Spinal cord (tissue), 10 donors: ENCODE data around the gene PLEKHM2. TPM values are rescaled to one million over a fixed set of nuclear protein-coding genes. Genes with fewer than 3 reads are reported as not detected.

Experiments used
- DNase-seq, 6 donors: peaks; one replicate each; pipeline versions ENCODE4 v3.0.0 to v3.0.0-alpha.2; 2013 to 2015; ENCODE audit warnings: low spot score in 6 of 6, low read depth in 4 of 6
- H3K27ac ChIP-seq: one replicate; pipeline ENCODE4 v1.5.1; 2013; ENCODE audit warnings: low read depth, low read length, control low read depth
- H3K27me3 ChIP-seq: one replicate; pipeline ENCODE4 v1.6.1; 2013; ENCODE audit warnings: low read length; ENCODE audit not compliant: control insufficient read depth, insufficient read depth
- H3K36me3 ChIP-seq: one replicate; pipeline ENCODE4 v1.6.1; 2013; ENCODE audit warnings: low read length; ENCODE audit not compliant: control insufficient read depth, insufficient read depth
- H3K4me1 ChIP-seq: one replicate; pipeline ENCODE4 v1.6.1; 2013; ENCODE audit warnings: low read length; ENCODE audit not compliant: control insufficient read depth, insufficient read depth
- H3K4me3 ChIP-seq: one replicate; pipeline ENCODE4 v1.5.1; 2013; ENCODE audit warnings: low read depth, low read length, control low read depth
- H3K9me3 ChIP-seq: one replicate; pipeline ENCODE4 v1.6.1; 2013; ENCODE audit warnings: low read length; ENCODE audit not compliant: control insufficient read depth, insufficient read depth
- WGBS: methylation state at CpG from one replicate; pipeline ENCODE4 v1.1.5; 2013; ENCODE audit warnings: missing lambda C conversion rate; ENCODE audit not compliant: insufficient coverage; 5-methylcytosine and 5-hydroxymethylcytosine counted together
- polyA plus RNA-seq, 2 donors: library from polyadenylated mRNA; unstranded; fragments of 120-200 nt; gene quantifications; one replicate each; pipeline ENCODE4 v1.2.1, GENCODE V29; 2013; ENCODE audit not compliant: insufficient read length in 2 of 2
- total RNA-seq, 2 donors: library from RNA; depleted of rRNA in 1 of 2; stranded (reverse); fragments of 120-200 nt in 1 of 2; fragments of >200 nt in 1 of 2; gene quantifications; one replicate each; pipeline versions ENCODE4 v1.2.3 to v1.2.4, GENCODE V29; 2013 to 2014
- donor health status: healthy.

PLEKHM2 gene
- total and polyA plus RNA-seq, 4 donors, result 27.5 to 66.8 (median 51.1) TPM

DNA sequence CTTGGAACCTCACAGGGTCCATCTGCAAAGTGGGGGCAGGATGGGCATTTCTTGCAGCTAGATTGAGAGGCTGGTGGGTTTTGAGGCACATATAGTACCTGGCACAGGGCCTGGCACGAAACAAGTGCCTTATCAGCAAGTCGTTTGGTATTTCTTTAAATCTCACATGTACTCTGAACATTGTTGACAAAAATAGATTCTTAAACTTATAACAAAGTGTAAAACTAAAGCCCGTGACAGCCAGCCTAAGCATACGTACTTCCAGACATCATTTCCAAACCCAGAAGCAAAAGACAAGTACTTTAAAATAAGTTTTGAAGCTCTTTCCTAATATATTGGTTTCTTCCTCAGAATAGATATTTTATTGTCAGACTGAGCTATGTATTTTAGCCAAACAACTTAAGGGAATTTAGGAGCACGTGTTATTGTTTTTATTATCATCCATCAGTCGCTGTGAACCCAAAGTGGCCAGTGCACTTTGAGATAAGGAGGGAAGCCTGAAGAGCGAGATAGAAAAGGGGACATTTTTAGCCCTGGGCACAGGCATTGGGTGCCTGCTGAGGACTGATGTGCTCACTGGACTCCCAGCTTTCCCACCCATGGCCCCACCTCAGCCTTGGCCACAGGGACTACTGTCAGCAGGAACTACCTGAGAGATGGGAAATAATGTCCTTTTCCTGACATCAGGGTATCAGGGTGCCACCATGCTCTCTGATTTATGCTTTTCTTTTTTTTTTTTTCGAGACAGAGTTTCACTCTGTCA is 77.4 kb downstream of the PLEKHM2 start:
- WGBS, result 65% methylated on average over 2 of the region's 8 CpGs
- H3K4me3 ChIP-seq, result no peak overlapping the region
- H3K9me3 ChIP-seq, result no peaks in the 10 kb centered on the region
- DNase-seq, result no peak
- H3K4me1 ChIP-seq, result peaks cover 31% of the 10 kb centered on the region
- no peak overlapping the region for H3K27ac ChIP-seq
- H3K36me3 ChIP-seq, result peaks cover 23% of the 10 kb centered on the region
- peaks cover 26% of the 10 kb centered on the region for H3K27me3 ChIP-seq

DNA sequence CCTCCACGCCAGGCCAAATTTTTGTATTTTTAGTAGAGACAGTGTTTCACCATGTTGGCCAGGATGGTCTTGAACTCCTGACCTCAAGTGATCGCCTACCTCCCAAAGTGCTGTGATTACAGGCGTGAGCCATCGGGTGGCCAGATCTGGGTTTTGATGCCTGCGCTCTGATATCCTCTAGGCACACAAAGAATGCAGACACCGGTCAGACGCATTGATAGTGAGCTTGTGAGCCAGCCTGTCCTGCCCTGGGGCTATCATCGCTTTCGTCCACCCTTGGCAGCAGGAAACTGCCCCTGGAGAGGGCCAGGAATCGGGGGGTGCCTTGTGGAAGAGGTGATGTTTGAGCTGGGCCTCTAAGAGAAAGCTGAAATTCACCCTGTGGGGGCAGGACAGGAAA is 78.4 kb downstream of the PLEKHM2 start:
- DNase-seq, result no peak
- H3K36me3 ChIP-seq, result peaks cover 25% of the 10 kb centered on the region
- peaks cover 18% of the 10 kb centered on the region for H3K27me3 ChIP-seq
- no peak overlapping the region for H3K27ac ChIP-seq
- H3K4me1 ChIP-seq, result peaks cover 21% of the 10 kb centered on the region
- no peak overlapping the region for H3K4me3 ChIP-seq
- H3K9me3 ChIP-seq, result no peaks in the 10 kb centered on the region
- 62% methylated on average over 9 of the region's 10 CpGs for WGBS

DNA sequence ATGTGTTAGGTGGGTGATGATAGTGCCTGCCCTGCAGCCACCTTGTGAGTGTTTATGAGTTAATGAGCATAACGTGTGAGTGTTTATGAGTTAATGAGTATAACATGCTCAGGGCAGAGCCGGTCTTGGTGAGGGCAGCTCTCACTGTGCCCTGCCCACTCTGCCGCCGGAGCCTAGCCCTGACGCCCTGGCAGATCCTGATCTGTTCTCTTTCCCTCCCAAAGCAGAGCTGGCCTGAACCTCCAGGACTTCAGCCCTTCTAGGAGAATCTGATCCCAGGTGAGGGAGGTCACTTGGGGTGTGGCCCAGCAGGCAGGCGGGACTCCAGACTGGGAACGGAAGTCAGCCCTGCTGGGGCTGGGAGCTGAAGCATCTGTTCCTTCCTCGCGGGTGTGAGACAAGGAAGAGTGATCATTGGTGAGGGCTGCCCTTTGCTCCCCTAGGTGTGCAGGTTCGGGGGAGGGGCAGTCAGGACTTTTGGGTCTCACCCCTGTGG is 80.2 kb downstream of the PLEKHM2 start:
- no peak for DNase-seq
- Histone ChIP-seq H3K4me3 (no peak overlapping the region), H3K9me3 (no peaks in the 10 kb centered on the region), H3K36me3 (peaks cover 32% of the 10 kb centered on the region), H3K4me1 (peaks cover 11% of the 10 kb centered on the region), H3K27me3 (peaks cover 8% of the 10 kb centered on the region), H3K27ac (no peak overlapping the region)
- WGBS, result 71% methylated on average over 9 of the region's 10 CpGs

DNA sequence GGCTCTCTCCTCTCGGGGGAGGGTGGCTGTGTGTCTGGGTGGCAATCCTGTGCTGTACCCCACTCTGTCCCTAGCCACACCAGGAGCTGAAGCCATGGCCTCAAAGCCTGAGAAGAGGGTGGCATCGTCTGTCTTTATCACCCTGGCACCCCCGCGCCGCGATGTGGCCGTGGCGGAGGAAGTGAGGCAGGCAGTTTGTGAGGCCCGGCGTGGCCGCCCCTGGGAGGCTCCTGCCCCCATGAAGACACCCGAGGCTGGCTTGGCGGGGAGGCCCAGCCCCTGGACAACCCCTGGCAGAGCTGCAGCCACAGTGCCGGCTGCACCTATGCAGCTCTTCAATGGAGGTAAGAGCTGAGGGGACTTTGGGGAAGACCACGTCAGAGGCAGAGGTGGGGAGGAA is 80.8 kb downstream of the PLEKHM2 start:
- Histone ChIP-seq H3K9me3 (no peaks in the 10 kb centered on the region), H3K27me3 (peaks cover 5% of the 10 kb centered on the region), H3K4me3 (no peak overlapping the region), H3K36me3 (peaks cover 32% of the 10 kb centered on the region), H3K27ac (no peak overlapping the region), H3K4me1 (peaks cover 9% of the 10 kb centered on the region)
- no peak for DNase-seq
- 90% methylated on average over 12 of the region's 15 CpGs for WGBS

DNA sequence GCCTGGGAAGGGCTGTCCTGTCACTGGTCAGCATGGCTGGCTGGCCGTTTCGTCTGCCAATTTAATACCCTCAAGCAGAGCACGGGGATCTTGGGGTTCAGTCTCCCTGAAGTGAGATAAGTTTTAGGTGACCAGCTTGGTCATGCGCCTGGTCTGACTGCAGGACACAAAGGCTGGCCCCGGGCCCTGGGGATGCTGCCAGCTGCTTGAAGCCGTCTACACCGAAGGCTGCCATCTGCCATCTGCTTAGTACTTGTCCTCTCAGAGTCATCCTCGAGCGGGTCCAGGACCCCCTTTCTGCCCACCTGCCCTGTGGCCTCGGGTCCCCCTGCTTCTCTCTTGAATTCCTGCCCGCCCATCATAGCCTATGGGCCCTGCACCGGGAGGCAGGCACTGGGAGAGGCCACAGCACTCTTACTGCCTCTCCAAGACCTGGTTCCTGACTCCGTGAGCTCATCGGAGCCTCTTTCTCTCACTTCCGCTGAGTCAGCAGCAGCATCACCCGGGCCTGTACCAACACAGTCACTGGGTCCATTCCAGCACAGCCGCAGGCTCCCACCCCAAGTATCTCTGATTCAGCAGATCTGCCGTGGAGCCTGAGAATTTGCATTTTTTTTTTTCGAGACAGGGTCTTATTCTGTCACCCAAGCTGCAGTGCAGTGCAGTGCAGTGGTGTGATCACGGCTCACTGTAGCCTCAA is 81.5 kb downstream of the PLEKHM2 start:
- Histone ChIP-seq H3K4me1 (peaks cover 5% of the 10 kb centered on the region), H3K27me3 (peaks cover 3% of the 10 kb centered on the region), H3K36me3 (peaks cover 38% of the 10 kb centered on the region), H3K4me3 (no peak overlapping the region), H3K9me3 (no peaks in the 10 kb centered on the region), H3K27ac (no peak overlapping the region)
- DNase-seq, result peak in 1 of 6 donors; percentile 31
- WGBS, result 59% methylated on average over 19 of the region's 20 CpGs

DNA sequence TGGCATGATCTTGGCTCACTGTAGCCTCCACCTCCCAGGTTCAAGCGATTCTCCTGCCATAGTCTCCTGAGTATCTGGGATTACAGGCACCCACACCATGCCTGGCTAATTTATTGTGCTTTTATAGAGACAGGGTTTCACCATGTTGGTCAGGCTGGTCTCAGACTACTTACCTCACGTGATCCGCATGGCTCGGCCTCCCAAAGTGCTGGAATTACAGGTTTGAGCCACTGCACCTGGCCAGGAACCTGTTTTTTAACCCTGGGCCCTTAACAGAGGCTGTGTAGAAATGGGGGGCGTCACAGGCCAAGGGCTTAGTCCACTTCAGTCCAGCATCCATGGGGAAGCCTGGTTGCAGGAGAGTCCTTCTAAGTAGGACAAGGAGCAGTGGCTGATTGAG is 83.8 kb downstream of the PLEKHM2 start:
- H3K9me3 ChIP-seq, result no peaks in the 10 kb centered on the region
- DNase-seq, result no peak
- no peaks in the 10 kb centered on the region for H3K27me3 ChIP-seq
- WGBS, result 93% methylated on average over 5 of the region's 5 CpGs
- H3K27ac ChIP-seq, result no peak overlapping the region
- no peak overlapping the region for H3K4me3 ChIP-seq
- H3K4me1 ChIP-seq, result no peaks in the 10 kb centered on the region
- peaks cover 52% of the 10 kb centered on the region for H3K36me3 ChIP-seq

DNA sequence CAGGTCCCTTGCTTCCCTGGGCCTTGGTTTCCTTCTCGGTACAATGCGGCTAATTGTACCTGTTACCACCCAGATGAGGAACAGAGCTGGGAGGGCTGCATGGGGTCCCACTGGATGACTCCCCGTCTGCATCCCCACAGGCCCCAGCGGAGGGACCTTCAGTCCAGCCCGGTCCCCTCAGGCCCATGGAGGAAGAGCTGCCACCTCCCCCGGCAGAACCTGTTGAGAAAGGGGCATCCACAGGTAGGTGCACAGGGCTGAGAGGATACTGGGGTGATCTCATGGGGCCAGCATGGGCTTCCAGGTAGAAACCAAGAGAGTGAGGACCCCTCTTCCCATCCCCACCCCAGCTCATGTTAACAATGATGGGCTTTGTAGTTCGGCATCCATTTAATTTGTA is 84.3 kb downstream of the PLEKHM2 start:
- Histone ChIP-seq H3K36me3 (peaks cover 52% of the 10 kb centered on the region), H3K4me1 (no peaks in the 10 kb centered on the region), H3K4me3 (no peak overlapping the region), H3K27ac (no peak overlapping the region), H3K27me3 (no peaks in the 10 kb centered on the region), H3K9me3 (no peaks in the 10 kb centered on the region)
- DNase-seq, result no peak
- 96% methylated on average over 3 of the region's 7 CpGs for WGBS

DNA sequence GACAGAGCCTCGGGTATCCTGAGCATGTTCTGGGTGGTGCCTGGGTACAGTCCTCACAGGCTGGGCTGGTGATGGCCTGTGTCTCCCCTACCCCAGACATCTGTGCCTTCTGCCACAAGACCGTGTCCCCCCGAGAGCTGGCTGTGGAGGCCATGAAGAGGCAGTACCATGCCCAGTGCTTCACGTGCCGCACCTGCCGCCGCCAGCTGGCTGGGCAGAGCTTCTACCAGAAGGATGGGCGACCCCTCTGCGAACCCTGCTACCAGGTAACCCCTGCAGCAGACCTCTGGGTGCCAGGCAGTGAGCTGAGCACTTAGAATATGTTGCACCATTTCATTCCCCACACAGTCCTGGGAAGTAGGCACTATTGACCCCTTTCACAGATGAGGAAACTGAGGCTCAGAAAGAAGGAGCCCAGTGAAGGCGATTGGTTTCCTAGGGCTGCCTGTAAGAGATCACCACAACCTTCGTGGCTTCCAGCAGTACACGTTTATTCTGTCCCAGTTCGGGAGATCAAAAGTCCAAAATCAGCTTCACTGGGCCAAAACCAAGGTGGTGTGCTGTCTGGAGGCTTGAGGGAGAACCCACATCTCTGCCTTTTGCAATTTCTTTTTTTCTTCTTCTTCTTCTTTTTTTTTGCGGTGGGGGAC is 86.3 kb downstream of the PLEKHM2 start:
- H3K27ac ChIP-seq, result no peak overlapping the region
- no peaks in the 10 kb centered on the region for H3K4me1 ChIP-seq
- no peak for DNase-seq
- H3K27me3 ChIP-seq, result no peaks in the 10 kb centered on the region
- H3K36me3 ChIP-seq, result peaks cover 46% of the 10 kb centered on the region
- H3K9me3 ChIP-seq, result no peaks in the 10 kb centered on the region
- H3K4me3 ChIP-seq, result no peak overlapping the region
- WGBS, result 96% methylated on average over 13 of the region's 14 CpGs

DNA sequence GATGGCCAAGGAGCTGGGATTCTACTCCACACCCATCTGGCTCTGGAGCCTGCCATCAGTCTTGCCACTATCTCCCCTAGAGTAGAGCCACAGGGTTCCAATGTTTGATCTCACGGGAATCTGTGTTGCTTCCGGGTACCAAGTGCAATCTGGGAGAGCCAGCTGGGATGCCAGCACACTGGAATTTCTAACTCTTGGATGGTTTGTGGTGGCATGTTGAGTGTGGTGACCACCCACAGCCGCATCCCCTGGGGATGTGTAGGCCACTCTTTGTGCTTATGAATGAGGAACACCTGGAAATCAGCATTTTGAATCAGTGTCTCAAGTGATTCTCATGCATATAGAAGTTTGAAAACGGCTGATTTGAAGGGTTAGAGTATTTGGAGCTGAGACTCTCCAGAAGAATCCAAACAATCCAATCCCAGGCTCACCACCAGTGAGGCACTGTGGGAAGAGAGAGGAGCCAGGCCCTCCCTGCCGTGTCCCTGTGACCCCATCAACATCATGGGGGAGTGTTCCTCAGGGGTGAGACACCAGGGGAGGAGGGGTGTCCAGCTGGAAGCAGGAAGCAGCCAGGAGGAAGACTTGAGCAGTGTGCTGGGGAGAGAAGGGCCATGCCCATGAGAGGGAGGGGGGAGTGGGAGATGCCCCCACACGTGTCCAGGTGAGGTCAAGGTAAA is 87.9 kb downstream of the PLEKHM2 start:
- DNase-seq, result no peak
- whole genome bisulfite sequencing, result 95% methylated on average over 4 of the region's 6 CpGs
- Histone ChIP-seq H3K4me3 (no peak overlapping the region), H3K36me3 (peaks cover 38% of the 10 kb centered on the region), H3K9me3 (no peaks in the 10 kb centered on the region), H3K27me3 (no peaks in the 10 kb centered on the region), H3K27ac (no peak overlapping the region), H3K4me1 (no peaks in the 10 kb centered on the region)
